GF-D8 (cell line): ENCODE data around the gene NFE2.
"Not testable (repeated sequence)": the region's sequence is repeated elsewhere in the genome, so short reads cannot be mapped to it uniquely, and the experiment has no call there.

Source experiments
- DNase-seq: peaks from one replicate; lab custom pipeline; 2025; lab: John Stamatoyannopoulos, UW

The NFE2 gene

DNA sequence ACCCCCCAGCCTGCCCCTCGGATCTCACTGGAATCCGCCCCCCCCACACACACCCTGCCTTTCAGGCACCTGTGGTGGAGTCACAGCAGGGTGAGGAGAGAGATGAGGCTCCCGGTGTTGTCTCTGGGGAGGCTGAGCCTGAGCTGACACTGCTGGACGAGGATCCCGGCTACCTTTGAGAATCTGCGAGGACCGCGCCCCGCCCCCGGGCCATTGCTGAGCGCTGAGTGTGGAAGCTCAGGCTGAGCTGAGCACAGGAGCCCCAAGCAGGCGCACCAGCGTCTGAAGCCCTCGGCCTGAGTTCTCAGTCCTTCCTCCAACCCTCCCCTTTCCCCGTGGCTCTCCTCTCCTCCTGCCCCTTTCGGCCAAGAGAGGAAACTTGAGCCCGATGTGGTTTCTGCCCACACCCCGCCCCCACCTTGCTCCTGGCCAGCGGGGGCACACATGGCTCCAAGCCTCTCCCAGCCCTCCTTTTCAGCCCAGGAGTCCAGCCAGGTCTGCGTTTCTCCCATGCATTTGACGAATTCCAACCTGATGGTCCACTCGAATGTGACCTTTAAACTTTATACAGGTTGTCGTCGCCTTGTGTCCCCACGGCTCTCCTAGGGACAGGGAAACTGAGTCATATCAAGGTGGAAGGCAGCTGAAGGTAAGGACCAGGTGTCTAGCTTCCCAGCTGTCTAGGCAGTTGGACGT, at the start of gene NFE2:
Gene NFE2, minus strand, starts transcription at position 284 of the 696 bp plus-strand sequence. CDS start 5,767 bp downstream, outside the sequence.
- peak; percentile 87 for DNase-seq

DNA sequence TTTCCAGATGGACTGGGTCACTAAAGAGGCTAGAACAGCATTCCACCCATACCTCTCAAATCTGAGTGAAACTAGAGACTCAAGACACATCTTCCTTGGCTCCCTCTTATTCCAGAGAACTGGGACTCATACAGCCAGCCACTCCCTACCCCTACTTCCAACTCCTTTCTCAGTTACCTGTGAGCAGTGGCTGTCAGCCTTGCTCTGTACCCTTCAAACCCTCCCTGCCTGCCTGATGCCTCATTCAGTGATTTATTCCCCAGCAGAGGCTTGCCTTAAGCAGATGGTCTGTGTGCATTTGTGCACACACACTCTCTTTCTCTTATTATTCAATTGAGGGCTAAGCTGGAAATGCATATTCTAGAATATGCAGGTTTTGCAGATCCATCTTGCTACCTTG, 48.9 kb upstream of the NFE2 start:
- no peak for DNase-seq

DNA sequence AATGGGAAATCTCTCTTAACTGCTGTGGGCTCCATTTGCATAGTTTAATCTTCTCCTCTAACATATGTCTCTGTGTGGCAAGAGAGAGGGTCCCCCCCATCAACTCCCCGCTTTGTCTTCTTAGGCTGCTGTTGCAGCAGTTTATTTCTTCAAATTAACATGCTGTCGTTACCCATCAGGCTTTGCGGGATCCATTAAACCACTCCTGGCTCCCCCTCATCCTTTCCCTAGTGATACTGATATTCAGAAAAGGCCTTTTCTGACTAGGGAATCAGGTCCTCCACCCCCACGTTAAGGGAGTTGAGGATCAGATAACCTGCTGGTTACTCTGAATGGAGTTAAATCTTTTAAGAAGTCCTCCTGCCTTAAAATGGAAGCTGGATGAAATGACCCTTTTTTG, 48.2 kb upstream of the NFE2 start:
- DNase-seq = no peak

DNA sequence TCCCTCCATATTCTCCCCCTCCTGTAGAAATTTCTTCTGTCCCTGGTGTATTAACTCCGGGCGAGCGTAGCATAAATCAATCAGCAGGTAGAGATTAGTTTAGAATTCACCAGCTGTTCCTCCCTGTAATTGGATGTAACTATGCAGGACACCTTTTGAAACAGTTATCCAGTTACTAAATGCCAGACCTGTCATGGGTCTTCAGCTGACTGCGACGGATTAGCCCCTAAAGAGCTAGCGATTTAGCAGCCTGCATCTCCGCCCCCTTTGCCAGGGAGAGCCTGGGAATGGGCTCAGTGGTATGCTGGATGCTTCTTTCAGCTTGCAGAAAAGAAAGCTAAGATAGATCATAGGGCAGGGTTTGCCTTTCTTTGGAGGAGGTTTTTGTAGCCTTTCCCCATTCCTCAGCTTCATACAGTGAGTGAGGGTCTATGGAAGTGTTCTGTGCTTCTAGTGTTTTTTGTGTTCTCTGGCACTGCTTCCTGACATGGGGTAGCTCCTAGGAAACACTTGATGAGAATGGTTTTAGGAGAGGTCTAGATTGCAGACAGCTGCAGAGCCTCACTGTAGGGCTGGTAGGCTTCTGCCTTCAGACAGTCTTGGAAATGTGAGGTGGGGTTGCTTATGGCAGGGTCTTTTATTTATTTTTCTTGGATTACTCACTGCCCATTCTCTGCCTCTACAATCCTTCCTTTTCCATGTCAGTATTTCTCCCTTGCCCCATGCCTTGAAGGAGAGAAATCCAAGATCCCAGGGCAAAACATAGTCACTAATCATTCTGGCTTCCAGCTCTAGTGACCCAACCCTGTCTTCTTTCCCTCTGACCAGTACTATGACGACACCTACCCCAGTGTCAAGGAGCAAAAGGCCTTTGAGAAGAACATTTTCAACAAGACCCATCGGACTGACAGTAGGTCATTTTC, 40.8 kb upstream of the NFE2 start:
- no peak for DNase-seq

DNA sequence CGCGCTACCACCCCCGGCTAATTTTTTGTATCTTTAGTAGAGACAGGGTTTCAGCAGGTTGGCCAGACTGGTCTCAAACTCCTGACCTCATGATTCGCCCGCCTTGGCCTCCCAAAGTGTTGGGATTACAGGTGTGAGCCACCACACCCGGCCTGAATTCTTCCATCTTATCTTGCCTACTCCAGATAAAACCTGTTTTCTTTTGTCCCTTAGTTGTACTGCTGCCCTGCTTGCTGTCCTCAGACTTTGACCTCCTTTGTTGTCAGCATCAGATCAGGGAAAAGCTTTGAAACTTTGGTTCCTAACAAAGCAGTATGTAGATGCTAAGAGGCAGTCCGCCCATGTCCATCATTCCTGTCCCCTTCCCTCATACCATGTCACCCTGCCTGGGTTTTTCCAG, 40.0 kb upstream of the NFE2 start:
- no peak for DNase-seq

DNA sequence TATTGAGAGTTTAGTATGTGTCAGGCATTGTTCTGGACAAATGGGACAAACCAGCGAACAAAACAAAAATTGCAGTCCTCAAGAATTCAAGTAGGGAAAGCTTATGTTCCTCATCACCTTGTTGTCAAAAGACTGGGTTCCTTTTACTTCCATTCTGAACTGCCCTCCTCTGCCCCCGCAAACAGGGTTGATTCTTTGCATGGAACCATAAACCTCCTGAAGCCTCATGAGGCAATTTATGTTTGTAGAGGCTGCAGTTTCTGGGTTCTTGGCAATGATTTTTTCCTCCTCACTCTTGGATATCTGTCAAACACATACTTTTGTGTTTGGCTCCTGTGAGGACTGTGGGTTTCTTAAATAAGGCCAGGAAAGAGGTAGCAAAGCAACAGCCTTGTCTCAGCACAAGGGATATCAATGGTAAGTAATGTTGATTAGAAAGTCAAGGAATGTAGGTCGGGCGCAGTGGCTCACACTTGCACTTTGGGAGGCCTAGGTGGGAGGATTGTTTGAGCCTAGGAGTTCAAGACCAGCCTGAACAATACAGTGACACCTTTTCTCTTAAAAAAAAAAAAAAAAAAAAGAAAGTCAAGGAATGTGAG, 38.0 kb upstream of the NFE2 start:
- DNase-seq = no peak

DNA sequence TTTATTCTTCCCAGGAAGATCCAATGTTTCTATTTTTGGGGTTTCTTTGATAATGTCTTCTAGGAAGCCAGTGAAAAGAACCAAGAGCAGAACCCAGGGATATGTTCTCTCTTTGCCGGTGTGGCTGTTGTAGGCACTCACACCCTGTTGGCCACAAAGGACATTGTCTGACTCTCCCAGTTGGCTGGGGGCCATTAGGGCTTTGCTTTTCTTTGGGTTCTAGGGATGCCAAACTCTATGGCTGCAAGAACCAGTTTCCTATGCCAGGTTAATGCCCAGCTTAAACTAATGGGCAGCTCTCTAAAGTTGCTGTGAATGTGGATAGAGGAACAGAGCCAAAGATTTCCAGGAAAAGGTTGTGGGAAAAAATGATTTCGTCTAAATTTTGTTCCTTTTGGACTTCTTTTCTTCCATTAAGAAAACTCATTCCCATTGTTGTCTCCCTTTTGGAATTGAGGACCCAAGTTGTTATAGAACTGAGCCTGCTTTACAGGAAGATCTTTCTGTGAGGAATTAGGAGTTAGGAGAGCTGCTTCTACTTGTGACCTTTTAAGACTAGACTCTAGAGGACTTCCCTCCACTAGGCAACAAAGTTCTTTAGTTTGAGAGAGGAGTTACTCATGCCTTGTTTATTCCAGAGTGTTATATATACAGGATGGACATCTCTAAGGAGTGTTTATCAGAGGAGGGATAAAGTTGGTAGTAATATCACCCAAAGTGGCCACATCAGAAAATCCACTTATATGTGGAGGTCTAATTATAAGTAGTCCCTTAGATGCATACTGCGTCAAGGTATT, 37.2 kb upstream of the NFE2 start:
- DNase-seq = no peak

DNA sequence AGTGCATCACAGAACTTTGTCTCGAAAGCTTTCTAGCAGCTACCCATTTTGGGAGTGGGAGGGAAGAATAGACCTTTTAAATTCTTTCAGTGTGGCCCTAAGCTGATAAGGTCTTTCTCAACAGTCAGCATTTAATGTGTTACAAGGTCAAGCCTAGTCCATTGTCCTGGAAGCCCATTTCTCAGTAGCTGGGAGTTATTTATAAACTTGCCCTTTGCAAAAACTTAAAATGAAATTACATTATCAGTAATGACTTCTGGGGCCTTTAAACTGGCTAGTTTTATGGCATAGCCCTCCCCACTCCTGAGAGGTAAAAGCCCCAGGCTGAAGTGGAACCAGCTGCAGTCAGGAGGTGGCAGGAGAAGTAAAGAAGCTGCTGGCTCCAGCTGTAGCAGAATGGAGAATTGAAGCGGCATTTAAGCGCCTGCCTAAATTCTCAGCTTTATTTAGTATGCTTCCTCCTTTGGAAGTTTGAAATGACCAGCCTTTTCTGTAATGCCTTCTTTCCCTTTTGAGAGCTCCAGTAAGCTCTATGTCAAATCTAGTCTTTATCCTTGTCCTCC, 36.5 kb upstream of the NFE2 start:
- no peak for DNase-seq

DNA sequence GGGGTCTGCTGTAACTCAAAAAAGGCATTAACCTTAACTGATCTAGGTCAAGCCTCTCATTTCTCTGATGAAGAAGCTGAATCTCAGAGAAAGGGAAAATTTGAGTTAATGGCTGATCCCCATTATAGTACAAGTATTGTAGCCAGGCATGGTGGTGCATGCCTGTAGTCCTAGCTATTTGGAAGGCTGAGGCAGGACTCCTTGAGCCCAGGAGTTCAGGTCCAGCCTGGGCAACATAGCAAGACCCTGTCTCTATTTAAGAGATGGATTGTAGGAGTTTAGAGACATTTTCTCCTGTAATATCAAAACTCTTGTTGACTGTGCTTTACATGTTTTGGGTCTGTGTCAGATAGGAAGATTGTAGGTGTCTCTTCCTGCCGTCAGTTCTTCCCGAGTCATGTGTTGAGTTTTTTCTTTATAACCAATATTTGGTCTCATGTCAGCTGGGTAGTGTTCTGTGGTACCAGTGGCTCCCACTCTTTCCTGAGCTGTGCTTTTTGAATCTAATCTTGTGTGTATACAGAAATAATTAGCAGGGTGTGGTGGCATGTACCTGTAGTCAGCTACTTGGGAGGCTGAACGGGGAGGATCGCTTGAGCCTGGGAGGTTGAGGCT, 32.7 kb upstream of the NFE2 start:
- no peak for DNase-seq

DNA sequence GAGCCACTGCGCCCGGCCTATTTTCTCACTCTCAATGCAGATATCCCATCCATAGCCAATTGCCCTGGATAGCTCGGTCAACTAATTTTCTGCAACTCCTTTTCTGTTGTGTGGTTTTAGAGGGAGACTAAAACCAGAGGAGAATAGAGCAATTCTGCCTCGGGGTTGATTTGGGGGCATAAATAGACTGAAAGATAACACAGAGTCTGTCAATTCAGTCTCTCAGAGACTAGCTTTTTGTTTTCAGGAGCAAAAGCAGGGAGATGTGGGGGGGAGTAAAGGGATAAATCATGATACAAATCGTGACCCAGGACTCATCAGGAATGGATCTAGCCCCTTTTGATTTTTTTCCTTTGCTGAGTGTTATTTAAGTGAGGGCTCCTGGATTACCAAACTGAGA, 30.6 kb upstream of the NFE2 start:
- no peak for DNase-seq

DNA sequence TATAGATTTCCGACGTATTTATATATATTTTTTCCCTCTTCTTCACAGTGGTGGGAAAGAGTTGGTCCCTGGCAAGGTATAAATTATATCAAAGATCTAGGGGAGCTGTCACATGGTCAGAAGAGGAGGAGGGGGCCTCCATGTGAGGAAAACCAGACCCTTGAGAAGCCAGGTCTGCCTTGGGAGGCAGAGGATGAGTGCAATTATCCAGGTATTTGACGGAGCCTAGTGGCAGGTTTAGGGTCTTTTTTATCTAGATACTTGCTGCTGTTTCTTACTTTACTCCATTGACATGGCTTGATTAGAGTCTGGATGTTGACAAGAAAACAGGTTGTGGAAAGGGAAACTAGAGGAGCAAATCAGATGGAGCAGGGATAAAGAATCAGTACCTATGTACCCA, 29.6 kb upstream of the NFE2 start:
- DNase-seq = no peak

DNA sequence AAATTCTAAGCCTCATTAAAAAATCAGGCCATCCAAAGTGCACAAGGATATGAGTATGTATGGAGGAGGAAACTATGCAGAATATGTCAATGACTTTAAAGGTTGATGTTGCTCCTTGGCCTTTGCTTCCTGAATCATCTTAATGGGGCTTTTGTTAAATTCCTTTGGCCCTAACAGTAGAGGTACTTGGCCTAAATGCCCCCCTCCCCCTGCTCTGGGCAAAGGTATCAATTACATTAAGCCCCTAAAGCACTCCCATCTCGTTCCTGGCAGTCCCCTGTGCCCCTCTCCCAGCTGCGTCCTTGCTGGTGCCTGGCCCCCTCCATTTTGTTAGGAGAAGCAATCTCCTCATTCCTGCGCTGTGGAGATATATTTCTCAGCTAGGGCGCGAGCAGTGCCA, 28.9 kb upstream of the NFE2 start:
- DNase-seq = no peak

DNA sequence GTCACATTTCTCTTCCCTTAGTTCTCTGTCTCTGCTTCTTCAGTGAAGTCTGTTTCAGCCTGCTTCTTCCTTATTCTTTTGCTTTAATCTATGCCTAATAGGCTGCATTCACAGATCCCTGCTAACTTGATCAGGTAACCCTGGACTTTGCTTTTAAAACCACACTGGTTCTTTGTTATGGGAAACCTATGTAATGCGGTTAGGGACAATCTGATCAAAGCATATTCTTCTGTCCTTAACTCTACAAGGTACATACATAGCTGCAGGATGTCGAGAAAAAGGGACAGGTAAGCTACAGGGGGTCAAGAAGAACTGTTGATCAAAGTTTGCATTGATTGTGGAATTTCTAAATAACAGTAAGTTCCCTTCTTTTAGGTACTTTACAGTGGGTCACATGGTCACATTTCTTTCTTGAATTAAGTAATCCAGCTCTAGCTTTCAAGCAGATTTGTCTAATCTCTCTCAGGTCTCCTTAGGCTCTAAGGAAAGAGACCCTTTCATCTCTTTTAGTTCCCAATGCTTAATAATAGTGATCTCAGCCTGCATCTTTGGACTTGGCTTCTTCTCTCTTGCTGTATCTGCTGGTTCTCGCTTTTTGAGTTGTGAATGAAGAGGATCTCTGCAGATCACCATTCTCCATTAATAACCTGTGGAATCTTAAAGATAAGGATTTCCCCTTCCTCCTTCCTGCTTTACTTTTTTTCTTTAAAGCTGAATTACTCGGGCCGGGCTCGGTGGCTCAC, 28.0 kb upstream of the NFE2 start:
- DNase-seq = no peak

DNA sequence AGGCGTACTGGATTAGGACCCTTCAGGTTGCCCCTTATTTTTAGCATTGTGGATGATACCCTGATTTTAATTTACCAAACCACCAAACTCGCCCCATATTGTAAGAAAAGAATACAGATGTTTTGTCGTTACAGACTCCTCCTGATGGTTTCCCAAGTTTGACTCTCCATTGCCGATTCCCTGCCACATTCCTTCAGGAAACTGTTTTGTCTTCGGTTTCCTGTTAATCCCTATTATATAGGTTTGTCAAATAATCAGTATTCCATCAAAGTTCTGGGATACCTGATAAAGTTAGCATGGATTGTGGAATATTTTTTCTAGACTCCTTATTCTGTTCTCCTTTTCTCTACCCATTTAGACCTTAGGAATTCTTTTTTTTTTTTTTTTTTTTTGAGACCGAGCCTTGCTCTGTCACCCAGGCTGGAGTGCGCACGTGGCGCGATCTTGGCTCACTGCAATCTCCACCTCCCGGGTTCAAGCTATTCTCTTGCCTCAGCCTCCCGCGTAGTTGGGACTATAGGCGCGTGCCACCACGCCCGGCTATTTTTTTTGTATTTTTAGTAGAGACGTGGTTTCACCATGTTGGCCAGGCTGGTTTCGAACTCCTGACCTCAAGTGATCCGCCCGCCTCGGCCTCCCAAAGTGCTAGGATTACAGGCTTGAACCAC, 24.8 kb upstream of the NFE2 start:
- not testable (repeated sequence) for DNase-seq

DNA sequence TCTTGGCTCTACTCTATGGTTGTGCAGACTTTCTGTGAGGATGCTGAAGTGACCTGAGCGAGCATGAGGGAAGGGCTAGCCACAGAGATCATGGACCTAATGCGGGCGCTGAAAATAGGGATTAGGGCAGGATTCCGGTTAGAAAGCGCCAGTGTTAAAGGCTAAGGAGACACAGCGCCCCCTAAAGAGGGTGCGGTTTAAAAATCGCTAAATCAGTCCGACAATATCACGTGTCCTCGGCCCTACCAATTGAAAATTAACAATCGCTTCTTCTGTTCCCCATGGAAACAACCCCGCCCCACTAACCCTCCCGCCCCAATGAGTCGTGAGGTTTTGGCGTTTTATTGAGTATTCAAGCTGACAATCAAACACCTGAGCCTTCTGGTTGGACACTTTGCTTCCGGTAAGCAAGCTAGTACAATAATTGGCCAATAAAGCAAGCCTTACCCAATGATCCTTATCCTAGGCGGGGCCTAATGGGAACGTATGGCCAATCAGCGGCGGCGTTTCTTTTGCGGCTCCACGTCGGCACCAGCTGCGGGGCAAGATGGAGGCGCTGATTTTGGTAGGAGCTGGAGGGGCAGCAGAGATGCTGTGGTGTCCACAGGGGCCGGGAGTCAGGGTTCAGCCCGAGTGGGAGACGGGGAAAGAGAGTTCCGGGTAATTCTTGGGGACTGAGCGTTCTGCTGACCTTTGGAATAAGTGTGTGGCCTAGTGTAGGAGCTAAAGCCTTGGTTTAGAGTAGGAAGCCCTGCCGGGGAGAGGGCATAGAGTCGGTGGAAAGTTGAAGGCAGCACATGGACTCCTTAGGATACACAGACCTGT, 24.0 kb upstream of the NFE2 start, which contains the start of gene COPZ1:
Gene COPZ1, plus strand, starts transcription at position 515 of the 825 bp plus-strand sequence. Its CDS starts 33 bp downstream, at position 548.
- DNase-seq = peak; percentile 99

DNA sequence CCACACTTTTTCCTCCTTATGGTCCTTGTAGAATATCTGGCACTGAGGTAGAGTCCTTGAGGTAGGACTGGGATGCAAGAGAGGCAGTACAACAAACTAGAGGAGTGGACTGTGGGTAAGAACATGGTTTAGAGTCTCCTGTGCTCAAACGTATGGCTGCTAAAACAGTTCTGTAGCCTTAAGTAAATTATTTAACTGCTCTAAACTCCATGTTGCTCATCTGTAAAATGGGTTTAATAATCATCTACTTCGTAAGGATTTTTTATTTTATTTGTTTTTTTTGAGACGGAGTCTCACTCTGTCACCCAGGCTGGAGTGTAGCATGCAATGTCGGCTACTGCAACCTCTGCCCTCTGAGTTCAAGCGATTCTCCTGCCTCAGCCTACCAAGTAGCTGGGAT, 20.5 kb upstream of the NFE2 start:
- DNase-seq = no peak

DNA sequence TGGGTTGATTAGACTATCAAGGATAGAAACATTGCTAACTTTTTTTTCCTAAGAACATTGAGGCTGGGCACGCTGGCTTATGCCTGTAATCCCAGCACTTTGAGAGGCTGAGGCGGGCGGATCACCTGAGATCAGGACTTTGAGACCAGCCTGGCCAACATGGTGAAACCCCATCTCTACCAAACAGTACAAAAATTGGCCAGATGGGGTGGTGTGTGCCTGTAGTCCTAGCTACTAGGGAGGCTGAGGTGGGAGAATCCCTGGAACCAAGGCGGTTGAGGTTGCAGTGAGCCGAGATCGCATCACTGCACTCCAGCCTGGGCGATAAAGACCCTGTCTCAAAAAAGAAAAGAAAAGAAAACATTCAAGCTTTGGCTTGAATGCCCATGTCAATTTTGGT, 11.5 kb upstream of the NFE2 start:
- DNase-seq = not testable (repeated sequence)

DNA sequence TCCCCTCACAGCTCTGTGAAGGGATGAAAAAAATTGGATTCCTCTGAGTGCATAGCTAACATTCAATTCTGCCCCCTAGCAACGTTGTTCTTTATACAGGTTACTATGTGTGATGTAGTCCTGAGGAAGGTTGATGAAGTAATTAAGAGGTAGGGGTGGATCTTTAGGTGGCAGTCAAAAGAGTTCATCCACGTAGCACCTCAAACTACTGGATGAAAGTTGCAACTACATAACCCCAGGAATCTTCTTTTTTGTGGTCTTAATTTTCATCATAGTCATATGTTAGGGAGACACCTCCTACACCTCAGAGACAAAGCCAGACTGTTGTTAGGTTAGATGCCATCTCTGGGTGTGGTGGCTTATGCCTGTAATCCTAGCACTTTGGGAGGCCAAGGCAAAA, 10.2 kb upstream of the NFE2 start:
- DNase-seq = no peak
